ENCODE measurements around the gene USP31. TPM values are rescaled to one million over a fixed set of nuclear protein-coding genes. Genes with fewer than 3 reads are reported as not detected.

Gene USP31
- total RNA-seq, 1 experiment from 2014 or later: 23.6 TPM

- H3K4me1 Mint-ChIP-seq (ENCODE audit: low read depth, unreplicated experiment): peaks cover 10% of the 10 kb centered on the region
- no peaks in the 10 kb centered on the region for H3K9me3 Mint-ChIP-seq (ENCODE audit: low read depth, unreplicated experiment)
- CTCF ChIA-PET: no interaction called here
- no peak for TF ChIP-seq CTCF (IDR thresholded peaks at IDR 0.05; ENCODE audit: unreplicated experiment)
- no peaks in the 10 kb centered on the region for H3K36me3 Mint-ChIP-seq (ENCODE audit: insufficient read depth, unreplicated experiment)
- no TSS peak for BruUV-seq (replicated peaks)
- no peak overlapping the region for H3K27ac Mint-ChIP-seq (ENCODE audit: unreplicated experiment)
- intact Hi-C loops (cut with micrococcal nuclease; ENCODE audit: unreplicated experiment): no loop called here
- no peaks in the 10 kb centered on the region for H3K27me3 Mint-ChIP-seq (ENCODE audit: unreplicated experiment)
- no peak overlapping the region for H3K4me3 Mint-ChIP-seq (ENCODE audit: low read depth, unreplicated experiment)
- DNase-seq: no peak
Observed at GRCh38 chr16:23129686-23130085, 19.6 kb downstream of the USP31 start.

- no peak for TF ChIP-seq CTCF (IDR thresholded peaks at IDR 0.05; ENCODE audit: unreplicated experiment)
- no peak for DNase-seq
- H3K27ac Mint-ChIP-seq (ENCODE audit: unreplicated experiment): no peak overlapping the region
- H3K36me3 Mint-ChIP-seq (ENCODE audit: insufficient read depth, unreplicated experiment): no peaks in the 10 kb centered on the region
- intact Hi-C loops (cut with micrococcal nuclease; ENCODE audit: unreplicated experiment): no loop called here
- BruUV-seq (replicated peaks): no TSS peak
- no peak overlapping the region for H3K4me3 Mint-ChIP-seq (ENCODE audit: low read depth, unreplicated experiment)
- H3K9me3 Mint-ChIP-seq (ENCODE audit: low read depth, unreplicated experiment): no peaks in the 10 kb centered on the region
- CTCF ChIA-PET: no interaction called here
- H3K27me3 Mint-ChIP-seq (ENCODE audit: unreplicated experiment): no peaks in the 10 kb centered on the region
- H3K4me1 Mint-ChIP-seq (ENCODE audit: low read depth, unreplicated experiment): peaks cover 10% of the 10 kb centered on the region
Observed at GRCh38 chr16:23128056-23128455, 21.2 kb downstream of the USP31 start.

- CTCF ChIA-PET: interaction anchor here (0.6 kb wide), 1 partner anchor 47 kb away, joined by 4 read pairs; no protein-coding TSS in a partner anchor
Observed at GRCh38 chr16:23125277-23125676, 24.0 kb downstream of the USP31 start.

GRCh38 chr16:23124315-23124714, 24.9 kb downstream of the USP31 start:
- H3K4me1 Mint-ChIP-seq (ENCODE audit: low read depth, unreplicated experiment): peaks cover 10% of the 10 kb centered on the region
- H3K27me3 Mint-ChIP-seq (ENCODE audit: unreplicated experiment): no peaks in the 10 kb centered on the region
- no TSS peak for BruUV-seq (replicated peaks)
- TF ChIP-seq CTCF (IDR thresholded peaks at IDR 0.05; ENCODE audit: unreplicated experiment): no peak
- no peak for DNase-seq
- no peak overlapping the region for H3K27ac Mint-ChIP-seq (ENCODE audit: unreplicated experiment)
- no peaks in the 10 kb centered on the region for H3K36me3 Mint-ChIP-seq (ENCODE audit: insufficient read depth, unreplicated experiment)
- H3K9me3 Mint-ChIP-seq (ENCODE audit: low read depth, unreplicated experiment): no peaks in the 10 kb centered on the region
- no peak overlapping the region for H3K4me3 Mint-ChIP-seq (ENCODE audit: low read depth, unreplicated experiment)
- intact Hi-C loops (cut with micrococcal nuclease; ENCODE audit: unreplicated experiment): no loop called here
- CTCF ChIA-PET: no interaction called here

More at GRCh38 chr16:23125277-23125676, 24.0 kb downstream of the USP31 start:
- TF ChIP-seq CTCF (IDR thresholded peaks at IDR 0.05; ENCODE audit: unreplicated experiment): no peak
- H3K4me3 Mint-ChIP-seq (ENCODE audit: low read depth, unreplicated experiment): no peak overlapping the region
- no peak overlapping the region for H3K27ac Mint-ChIP-seq (ENCODE audit: unreplicated experiment)
- peaks cover 10% of the 10 kb centered on the region for H3K4me1 Mint-ChIP-seq (ENCODE audit: low read depth, unreplicated experiment)
- intact Hi-C loops (cut with micrococcal nuclease; ENCODE audit: unreplicated experiment): no loop called here
- DNase-seq: no peak
- H3K9me3 Mint-ChIP-seq (ENCODE audit: low read depth, unreplicated experiment): no peaks in the 10 kb centered on the region
- H3K27me3 Mint-ChIP-seq (ENCODE audit: unreplicated experiment): no peaks in the 10 kb centered on the region
- H3K36me3 Mint-ChIP-seq (ENCODE audit: insufficient read depth, unreplicated experiment): no peaks in the 10 kb centered on the region
- BruUV-seq (replicated peaks): no TSS peak

All from Calu3 (cell line).